WTC11 (cell line): ENCODE measurements around the gene SH3D19. TPM values are rescaled to one million over a fixed set of nuclear protein-coding genes. Genes with fewer than 3 reads are reported as not detected.

Source experiments
- ATAC-seq: fragments of 200-7000 bp; cut with Tn5 transposase; 2 replicates; pipeline ENCODE4 v1.10.0; 2021; ENCODE audit warnings: mild to moderate bottlenecking, moderate library complexity
- CTCF ChIA-PET: fragments of 300-600 bp; sonication (Branson Sonifier 250); formaldehyde crosslinking; loops from one replicate; lab custom pipeline; 2021; ENCODE audit warnings: antibody characterized with exemption; lab: Charles Lee
- POLR2A ChIA-PET: fragments of 350-600 bp; sonication (Branson Sonifier 250); formaldehyde crosslinking; loops from one replicate; lab custom pipeline; 2021; ENCODE audit warnings: antibody characterized with exemption; lab: Charles Lee
- DNase-seq: peaks from one replicate; pipeline ENCODE4 v3.0.0; 2021; ENCODE audit warnings: low spot score
- H3K27ac Mint-ChIP-seq: 2 replicates; pipeline ENCODE4 v1.8.0; 2021; ENCODE audit warnings: mixed read lengths
- H3K27me3 Mint-ChIP-seq: 2 replicates; pipeline ENCODE4 v1.8.0; 2021; ENCODE audit warnings: low read depth, mild to moderate bottlenecking, moderate library complexity, mixed read lengths
- H3K36me3 Mint-ChIP-seq: 2 replicates; pipeline ENCODE4 v1.8.0; 2021; ENCODE audit warnings: mixed read lengths
- H3K4me1 Mint-ChIP-seq: 2 replicates; pipeline ENCODE4 v1.8.0; 2022; ENCODE audit warnings: mixed read lengths
- H3K4me3 Mint-ChIP-seq: 2 replicates; pipeline ENCODE4 v1.8.0; 2021; ENCODE audit warnings: mild to moderate bottlenecking, moderate library complexity, mixed read lengths
- H3K9me3 Mint-ChIP-seq: 2 replicates; pipeline ENCODE4 v1.8.0; 2021; ENCODE audit warnings: mixed read lengths
- ATF3 ChIP-seq: sonication (generic); formaldehyde crosslinking; conservative IDR thresholded peaks from 2 replicates; pipeline ENCODE4 v1.8.1; 2022; ENCODE audit warnings: mild to moderate bottlenecking, missing genetic modification reagents
- CDX4 ChIP-seq: fragments of 250-450 bp; sonication (Bioruptor Pico); IDR thresholded peaks from 2 replicates; pipeline ENCODE4 v1.9.0; 2021; ENCODE audit warnings: moderate library complexity, mild to moderate bottlenecking, inconsistent platforms, borderline replicate concordance
- CREB1 ChIP-seq: sonication (generic); formaldehyde crosslinking; IDR thresholded peaks from 2 replicates; pipeline ENCODE4 v1.8.0; 2023; ENCODE audit warnings: mild to moderate bottlenecking, missing genetic modification reagents
- CREM ChIP-seq: sonication (generic); formaldehyde crosslinking; IDR thresholded peaks from 2 replicates; pipeline ENCODE4 v1.8.1; 2022; ENCODE audit warnings: mild to moderate bottlenecking, missing genetic modification reagents, moderate library complexity
- E2F4 ChIP-seq: sonication (generic); formaldehyde crosslinking; IDR thresholded peaks from 2 replicates; pipeline ENCODE4 v1.8.1; 2022; ENCODE audit warnings: low read depth, mild to moderate bottlenecking, moderate library complexity, missing genetic modification reagents, borderline replicate concordance
- ELF4 ChIP-seq: sonication (generic); formaldehyde crosslinking; IDR thresholded peaks from 2 replicates; pipeline ENCODE4 v1.8.1; 2022; ENCODE audit warnings: low read depth, mild to moderate bottlenecking, moderate library complexity, missing genetic modification reagents
- ERG ChIP-seq: fragments of 250-450 bp; sonication (Bioruptor Pico); IDR thresholded peaks from 2 replicates; pipeline ENCODE4 v1.8.0; 2021; ENCODE audit warnings: mild to moderate bottlenecking
- ESRRA ChIP-seq: sonication (generic); formaldehyde crosslinking; IDR thresholded peaks from 2 replicates; pipeline ENCODE4 v1.8.1; 2022; ENCODE audit warnings: mild to moderate bottlenecking, missing genetic modification reagents, borderline replicate concordance
- FOXJ3 ChIP-seq: sonication (generic); formaldehyde crosslinking; IDR thresholded peaks from 2 replicates; pipeline ENCODE4 v1.9.0; 2021; ENCODE audit warnings: missing genetic modification reagents, mild to moderate bottlenecking, borderline replicate concordance
- GTF2I ChIP-seq: fragments of 250-450 bp; sonication (Bioruptor Pico); conservative IDR thresholded peaks from 2 replicates; pipeline ENCODE4 v1.4.0; 2021; ENCODE audit warnings: mild to moderate bottlenecking
- HMGXB4 ChIP-seq: sonication (generic); formaldehyde crosslinking; IDR thresholded peaks from 2 replicates; pipeline ENCODE4 v1.8.1; 2023; ENCODE audit warnings: mild to moderate bottlenecking, moderate library complexity, missing genetic modification reagents
- JUN ChIP-seq: sonication (generic); formaldehyde crosslinking; IDR thresholded peaks from 2 replicates; pipeline ENCODE4 v1.8.0; 2023; ENCODE audit warnings: mild to moderate bottlenecking, missing genetic modification reagents
- NFATC4 ChIP-seq: fragments of 250-450 bp; sonication (Bioruptor Pico); IDR thresholded peaks from 2 replicates; pipeline ENCODE4 v1.9.0; 2021; ENCODE audit warnings: mild to moderate bottlenecking
- NFE2L1 ChIP-seq: sonication (generic); formaldehyde crosslinking; IDR thresholded peaks from 2 replicates; pipeline ENCODE4 v1.8.1; 2023; ENCODE audit warnings: missing genetic modification reagents
- NFYB ChIP-seq: sonication (generic); formaldehyde crosslinking; conservative IDR thresholded peaks from 2 replicates; pipeline ENCODE4 v1.8.0; 2022; ENCODE audit warnings: low read depth, missing genetic modification reagents
- NR3C1 ChIP-seq: sonication (generic); formaldehyde crosslinking; conservative IDR thresholded peaks from 2 replicates; pipeline ENCODE4 v1.8.1; 2023; ENCODE audit warnings: low read depth, mild to moderate bottlenecking, missing genetic modification reagents
- PREB ChIP-seq: sonication (generic); formaldehyde crosslinking; IDR thresholded peaks from 2 replicates; pipeline ENCODE4 v1.8.1; 2022; ENCODE audit warnings: mild to moderate bottlenecking, missing genetic modification reagents, moderate library complexity, borderline replicate concordance
- SMAD3 ChIP-seq: sonication (generic); formaldehyde crosslinking; IDR thresholded peaks from 2 replicates; pipeline ENCODE4 v1.8.0; 2022; ENCODE audit warnings: missing genetic modification reagents, mild to moderate bottlenecking, borderline replicate concordance
- SMAD4 ChIP-seq: sonication (generic); formaldehyde crosslinking; IDR thresholded peaks from 2 replicates; pipeline ENCODE4 v1.8.0; 2022; ENCODE audit warnings: mild to moderate bottlenecking, missing genetic modification reagents
- ZNF263 ChIP-seq: sonication (generic); formaldehyde crosslinking; IDR thresholded peaks from 2 replicates; pipeline ENCODE4 v1.8.1; 2022; ENCODE audit warnings: low read depth, mild to moderate bottlenecking, moderate library complexity, missing genetic modification reagents
- ZNF396 ChIP-seq: fragments of 250-450 bp; sonication (Bioruptor Pico); IDR thresholded peaks from 2 replicates; pipeline ENCODE4 v1.8.0; 2021; ENCODE audit warnings: mild to moderate bottlenecking, moderate library complexity, borderline replicate concordance
- ZSCAN18 ChIP-seq: fragments of 250-450 bp; sonication (Bioruptor Pico); IDR thresholded peaks from 2 replicates; pipeline ENCODE4 v2.1.2; 2022; ENCODE audit warnings: mild to moderate bottlenecking, moderate library complexity
- total RNA-seq: library from RNA; stranded (reverse); gene quantifications from 3 replicates; pipeline ENCODE4 v1.2.3, GENCODE V29; 2021

The SH3D19 gene
- total RNA-seq, 1 experiment from 2014 or later, result 41.6 TPM

- no peak for TF ChIP-seq ZSCAN18 (CRISPR knock-in tag)
- no peak for TF ChIP-seq NFYB (CRISPR knock-in tag)
- no peak for TF ChIP-seq ZNF396
- no peak for TF ChIP-seq ZNF263 (CRISPR knock-in tag)
- no peak for TF ChIP-seq ERG
- no peak for TF ChIP-seq SMAD3
- no peak for TF ChIP-seq NR3C1 (CRISPR knock-in tag)
- no peak for TF ChIP-seq PREB (CRISPR knock-in tag)
- TF ChIP-seq SMAD4 (CRISPR knock-in tag), result no peak
- TF ChIP-seq CREB1 (CRISPR knock-in tag), result no peak
Observed at GRCh38 chr4:151147000-151147399, 178.4 kb downstream of the SH3D19 start (continued).

- Mint-ChIP-seq H3K4me1 (peaks cover 6% of the 10 kb centered on the region; the same call in 1 of the 2 replicates), H3K27me3 (no peaks in the 10 kb centered on the region), H3K36me3 (peaks cover 34% of the 10 kb centered on the region), H3K27ac (peak overlapping the region; percentile 31; the same call in 1 of the 2 replicates), H3K9me3 (no peaks in the 10 kb centered on the region), H3K4me3 (no peak overlapping the region)
- ATAC-seq, result no peak
- TF ChIP-seq NR3C1 (CRISPR knock-in tag) (no peak), ATF3 (CRISPR knock-in tag) (no peak), CREM (CRISPR knock-in tag) (no peak), NFATC4 (CRISPR knock-in tag) (no peak), E2F4 (CRISPR knock-in tag) (no peak), ELF4 (CRISPR knock-in tag) (no peak), CREB1 (CRISPR knock-in tag) (no peak), JUN (CRISPR knock-in tag) (no peak), FOXJ3 (CRISPR knock-in tag) (no peak), CDX4 (CRISPR knock-in tag) (no peak), GTF2I (CRISPR knock-in tag) (no peak), NFE2L1 (CRISPR knock-in tag) (no peak), ESRRA (CRISPR knock-in tag) (no peak), HMGXB4 (CRISPR knock-in tag) (no peak)
- ChIA-PET CTCF (interaction anchor here (0.8 to 1.5 kb wide), 3 partner anchors 27 to 345 kb away, joined by 3 read pairs; partner anchors contain the start of gene PRSS48), POLR2A (no interaction called here)
- DNase-seq, result no peak
Observed at GRCh38 chr4:151144329-151145072, 180.9 kb downstream of the SH3D19 start.
